Mucosa of descending colon (tissue), 3 donors: ENCODE measurements around the gene PANK4. TPM values are rescaled to one million over a fixed set of nuclear protein-coding genes. Genes with fewer than 3 reads are reported as not detected.

Experiments used
- ATAC-seq: fragments of 200-7000 bp; cut with Tn5 transposase; one replicate; pipeline ENCODE4 v1.9.1; 2020; ENCODE audit warnings: mild to moderate bottlenecking, moderate library complexity
- DNase-seq, 3 donors: peaks; one replicate each; pipeline ENCODE4 v3.0.0-alpha.2; 2020
- H3K36me3 ChIP-seq: fragments of 200-600 bp; one replicate; pipeline ENCODE4 v1.8.0; 2021; ENCODE audit warnings: low read depth, mild to moderate bottlenecking
- H3K4me1 ChIP-seq: fragments of 200-600 bp; one replicate; pipeline ENCODE4 v1.8.0; 2021; ENCODE audit warnings: low read depth, mild to moderate bottlenecking
- H3K4me3 ChIP-seq: fragments of 200-600 bp; one replicate; pipeline ENCODE4 v1.8.0; 2021; ENCODE audit warnings: mild to moderate bottlenecking
- H3K9me3 ChIP-seq: fragments of 200-600 bp; one replicate; pipeline ENCODE4 v1.8.0; 2021; ENCODE audit warnings: mild to moderate bottlenecking
- CTCF ChIP-seq: fragments of 200-600 bp; IDR thresholded peaks from one replicate; pipeline ENCODE4 v1.8.0; 2022; ENCODE audit warnings: antibody characterized with exemption, mild to moderate bottlenecking
- intact Hi-C, 2 donors: fragments of 100-400 bp; cut with DNase I in 1 of 2; cut with micrococcal nuclease in 1 of 2; formaldehyde crosslinking; loops; one replicate each; pipeline versions ENCODE4 v1.11.0 to v1.11.1; 2022; cut with DNase I, micrococcal nuclease
- total RNA-seq, 3 donors: library from RNA; stranded (reverse); fragmentation: NEBNext Ultra II Directional in 2 of 3; extraction: Animal tissue kit (Norgen Biotek cat#: 25700) in 2 of 3; gene quantifications; one replicate each; pipeline versions ENCODE4 v1.2.1 to v1.2.4, GENCODE V29; 2021 to 2023
- donor health status: DM: no; HTN: no; CAD: no; lungs with moderate emphysema.
- donor health status: DM: no; HTN: no; CAD: no.
- donor health status: DM: no; HTN: yes; CAD: no.

The PANK4 gene
- total RNA-seq, 3 donors from 2014 or later: 28.1 to 51.6 (median 44.7) TPM

DNA sequence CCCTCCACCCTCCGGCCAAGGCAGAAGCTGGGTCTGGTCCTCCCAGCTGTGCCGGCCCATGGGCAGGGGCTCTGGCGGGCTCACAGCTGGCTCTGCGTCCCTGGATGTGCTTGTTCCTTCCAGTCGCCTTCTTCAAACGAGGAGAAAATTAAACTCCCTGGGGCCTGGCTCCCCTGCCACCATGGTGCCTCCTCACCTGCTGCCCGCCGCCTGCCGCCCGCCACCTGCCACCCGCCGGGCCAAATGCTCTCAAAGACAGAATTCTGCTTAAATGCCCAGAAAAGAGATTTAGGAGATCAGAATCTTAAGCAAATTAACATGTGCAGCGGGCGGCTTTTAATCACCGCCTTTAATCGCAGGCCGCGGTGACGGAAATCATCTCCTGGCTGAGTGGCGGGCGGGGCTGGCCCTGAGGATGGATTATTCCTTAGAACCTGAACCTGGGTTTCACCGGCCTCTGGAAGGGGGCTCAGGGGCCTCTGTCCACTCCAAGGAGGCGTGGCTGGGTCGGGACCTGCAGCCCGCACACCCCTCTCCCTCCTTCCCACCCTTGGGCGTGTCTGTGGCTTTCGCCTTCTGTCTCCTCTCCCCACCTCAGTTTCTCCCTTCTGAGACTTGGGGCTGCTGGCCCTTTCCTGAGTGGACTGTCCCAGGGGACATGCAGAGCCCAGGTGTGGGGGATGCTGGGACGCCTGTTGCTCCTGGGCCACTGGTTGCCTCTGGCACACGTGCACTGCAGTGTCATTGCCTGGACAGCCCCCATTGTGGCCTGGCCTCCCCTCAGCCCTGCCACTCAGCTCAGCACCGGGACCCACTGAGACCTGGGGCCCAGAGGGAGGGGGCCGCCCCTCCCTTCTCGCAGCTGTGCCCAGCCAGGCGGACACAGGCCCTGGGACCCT lies 60.8 kb downstream of the PANK4 start:
- no peak for DNase-seq
- intact Hi-C loops: no loop called here
- Histone ChIP-seq H3K36me3 (no peaks in the 10 kb centered on the region), H3K4me3 (no peak overlapping the region), H3K4me1 (no peaks in the 10 kb centered on the region), H3K9me3 (no peaks in the 10 kb centered on the region)
- TF ChIP-seq CTCF: no peak
- ATAC-seq: no peak

- intact Hi-C loops: no loop called here
- no peak for DNase-seq
- no peak for ATAC-seq
- Histone ChIP-seq H3K4me1 (no peaks in the 10 kb centered on the region), H3K4me3 (no peak overlapping the region), H3K36me3 (no peaks in the 10 kb centered on the region), H3K9me3 (no peaks in the 10 kb centered on the region)
- TF ChIP-seq CTCF: no peak
Measured at GRCh38 chr1:2463396-2463795, 63.0 kb downstream of the PANK4 start.

- Histone ChIP-seq H3K9me3 (no peaks in the 10 kb centered on the region), H3K4me1 (no peaks in the 10 kb centered on the region), H3K4me3 (no peak overlapping the region), H3K36me3 (no peaks in the 10 kb centered on the region)
- ATAC-seq (no peak), DNase-seq (no peak)
- intact Hi-C loops: no loop called here
- TF ChIP-seq CTCF: no peak
Measured at GRCh38 chr1:2462819-2463218, 63.6 kb downstream of the PANK4 start.

GRCh38 chr1:2460996-2461751 lies 65.2 kb downstream of the PANK4 start:
- no peak for TF ChIP-seq CTCF
- Histone ChIP-seq H3K36me3 (no peaks in the 10 kb centered on the region), H3K4me3 (no peak overlapping the region), H3K4me1 (no peaks in the 10 kb centered on the region), H3K9me3 (no peaks in the 10 kb centered on the region)
- no peak for ATAC-seq
- intact Hi-C loops: no loop called here
- DNase-seq: no peak

DNA sequence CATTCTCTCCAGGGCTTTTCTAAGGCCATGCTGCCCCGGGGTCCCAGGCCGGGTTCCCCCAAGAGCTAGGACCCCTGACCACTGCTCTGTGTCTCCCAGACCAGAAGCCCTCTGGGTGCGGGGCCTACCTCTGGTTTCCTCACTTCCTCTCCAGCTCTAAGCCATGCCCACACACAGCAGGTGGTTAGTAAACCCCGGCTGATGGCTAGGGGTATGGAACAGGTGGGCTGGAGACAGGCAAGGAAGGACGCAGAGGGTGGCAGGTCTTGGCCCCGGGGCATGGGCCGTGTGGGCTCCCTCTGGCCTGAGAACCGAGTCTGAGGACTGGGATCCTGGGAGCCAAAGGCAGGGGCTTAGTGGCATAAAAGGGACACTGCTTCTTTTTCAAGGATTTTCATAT lies 66.2 kb downstream of the PANK4 start:
- TF ChIP-seq CTCF: no peak
- Histone ChIP-seq H3K36me3 (no peaks in the 10 kb centered on the region), H3K4me3 (no peak overlapping the region), H3K9me3 (no peaks in the 10 kb centered on the region), H3K4me1 (no peaks in the 10 kb centered on the region)
- intact Hi-C loops: no loop called here
- no peak for DNase-seq
- no peak for ATAC-seq
